ENCODE measurements around the gene KCNH4. TPM values are rescaled to one million over a fixed set of nuclear protein-coding genes. Genes with fewer than 3 reads are reported as not detected.

Gene KCNH4
- total RNA-seq, 1 donor from 2014 or later, result not detected

DNA sequence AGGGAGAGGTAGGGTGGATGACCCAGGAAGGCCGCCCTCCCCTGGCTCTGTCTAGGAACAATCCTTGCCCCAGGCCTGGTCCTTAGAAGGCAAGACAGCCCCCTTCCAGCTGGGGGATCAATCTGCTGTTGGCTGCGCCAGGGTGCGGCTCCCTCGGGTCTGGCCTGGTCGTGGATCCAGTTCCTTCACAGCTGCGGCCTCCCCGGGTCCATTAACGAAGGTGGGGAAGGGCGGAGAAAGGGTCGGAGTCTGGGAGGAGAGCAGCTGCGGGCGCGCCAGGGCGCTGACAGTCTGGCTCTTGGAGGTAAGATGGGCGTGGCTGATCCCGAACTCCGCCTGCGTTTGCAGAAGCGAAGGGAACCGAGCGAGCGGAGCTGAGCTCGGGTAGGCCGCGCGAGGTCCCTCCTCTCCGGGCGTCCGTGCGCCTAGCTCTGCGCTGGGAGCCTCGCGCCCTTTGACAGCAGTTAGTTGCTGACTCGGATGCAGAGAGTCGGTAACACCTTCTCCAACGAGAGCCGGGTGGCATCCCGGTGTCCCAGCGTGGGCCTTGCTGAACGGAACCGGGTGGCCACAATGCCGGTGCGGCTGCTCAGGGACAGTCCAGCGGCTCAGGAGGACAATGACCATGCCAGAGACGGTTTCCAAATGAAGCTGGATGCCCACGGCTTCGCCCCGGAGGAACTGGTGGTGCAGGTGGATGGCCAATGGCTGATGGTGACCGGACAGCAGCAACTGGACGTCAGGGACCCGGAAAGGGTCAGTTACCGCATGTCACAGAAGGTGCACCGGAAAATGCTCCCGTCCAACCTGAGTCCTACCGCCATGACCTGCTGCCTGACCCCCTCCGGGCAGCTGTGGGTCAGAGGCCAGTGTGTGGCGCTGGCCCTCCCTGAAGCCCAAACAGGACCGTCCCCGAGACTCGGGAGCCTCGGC is 58.3 kb downstream of the KCNH4 start, which contains the start of gene HSPB9:
HSPB9 (plus strand) TSS at position 434 of the 933 bp plus-strand sequence; CDS start at position 481, 47 bp downstream.
- no peak for DNase-seq (ENCODE audit: low spot score)
- intact Hi-C loops (cut with DNase I), result no loop called here

- intact Hi-C loops (cut with DNase I), result no loop called here
- DNase-seq (ENCODE audit: low spot score), result peak; percentile 90
These were observed 59.9 kb downstream of the KCNH4 start, which contains the start of gene KAT2A for GRCh38 chr17:42120770-42121769. KAT2A (minus strand) TSS chr17:42121367; CDS start chr17:42121304, 63 bp downstream.

- DNase-seq (ENCODE audit: low spot score), result no peak
- intact Hi-C loops (cut with DNase I), result no loop called here
These were observed 60.7 kb downstream of the KCNH4 start for GRCh38 chr17:42120161-42120769.

DNA sequence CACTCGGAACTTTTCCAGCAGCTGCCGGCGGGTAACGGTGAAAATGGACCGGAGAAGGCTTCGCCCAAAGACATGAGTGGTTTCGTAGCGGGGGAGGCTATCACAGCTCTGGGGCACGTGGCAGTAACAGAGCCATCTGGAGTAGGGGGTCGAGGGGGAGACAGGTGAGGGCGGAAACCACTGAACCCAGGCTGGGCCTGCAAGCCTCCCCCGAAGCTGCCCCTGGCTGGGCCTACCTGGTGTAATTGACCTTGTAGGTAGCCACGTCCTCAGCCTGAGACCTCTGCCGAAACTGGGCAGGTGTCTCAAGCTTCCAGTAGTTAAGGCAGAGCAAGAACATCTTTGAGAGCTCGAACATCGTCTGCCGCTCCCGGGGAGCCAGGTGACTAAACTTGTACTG is 61.6 kb downstream of the KCNH4 start:
- no peak for DNase-seq (ENCODE audit: low spot score)
- intact Hi-C loops (cut with DNase I), result no loop called here

- no peak for DNase-seq (ENCODE audit: low spot score)
- intact Hi-C loops (cut with DNase I), result no loop called here
These were observed 62.4 kb downstream of the KCNH4 start for GRCh38 chr17:42118545-42118944.

DNA sequence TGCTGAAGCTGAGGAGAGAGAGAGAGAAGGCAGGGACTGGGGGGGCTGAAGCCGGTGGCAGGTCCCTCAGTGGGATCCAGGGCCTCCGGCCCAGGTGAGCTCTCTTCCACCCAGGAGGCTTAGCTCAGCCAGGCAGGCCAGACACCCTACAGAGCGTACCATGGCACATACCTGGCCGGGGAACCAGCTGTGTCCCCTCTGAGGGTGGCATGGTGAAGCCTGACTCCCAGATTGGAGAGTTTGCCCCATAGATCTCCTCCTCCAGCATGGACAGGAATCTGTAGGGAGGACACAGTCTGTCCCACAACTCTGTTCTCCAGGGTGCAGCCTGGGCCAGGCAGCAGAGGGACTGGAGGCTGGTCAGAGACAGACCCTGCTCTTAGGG is 62.8 kb downstream of the KCNH4 start:
- intact Hi-C loops (cut with DNase I), result no loop called here

GRCh38 chr17:42117397-42118125 is 63.4 kb downstream of the KCNH4 start:
- DNase-seq (ENCODE audit: low spot score), result no peak
- intact Hi-C loops (cut with DNase I), result no loop called here

More for the DNA sequence above, 62.8 kb downstream of the KCNH4 start:
- DNase-seq (ENCODE audit: low spot score), result no peak

DNA sequence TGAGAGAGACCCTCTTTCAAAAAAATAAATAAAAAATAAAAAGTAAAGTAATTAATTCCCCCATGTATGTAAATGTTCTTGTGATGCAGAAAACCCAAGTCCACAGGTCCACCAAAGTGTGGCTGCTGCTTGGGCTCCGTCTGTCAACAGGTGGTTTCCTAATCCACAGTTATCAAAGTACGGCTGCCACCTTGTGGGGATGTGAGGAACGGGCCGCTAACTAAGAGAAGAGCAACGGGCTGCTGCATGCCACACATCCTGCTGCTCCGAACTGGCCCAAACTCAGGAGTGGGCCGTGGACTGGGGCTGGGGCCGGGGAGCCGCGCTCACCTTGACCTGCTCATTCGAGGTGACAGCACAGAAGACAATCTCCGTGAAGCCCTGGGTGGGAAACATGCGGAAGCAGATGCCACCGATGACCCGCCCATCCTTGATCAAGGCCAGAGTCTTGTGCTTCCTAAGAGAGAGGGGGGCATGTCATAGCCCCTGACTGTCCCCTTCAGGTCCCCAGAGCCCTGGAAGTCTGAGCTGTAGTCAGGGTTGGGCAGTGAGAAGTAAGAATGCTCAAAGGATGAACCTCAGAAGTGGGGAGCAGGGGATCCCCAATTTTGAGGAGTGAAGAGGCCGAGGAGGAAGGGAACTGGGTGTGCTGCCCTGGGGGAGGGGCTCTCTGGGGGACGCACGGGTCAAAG is 64.1 kb downstream of the KCNH4 start:
- intact Hi-C loops (cut with DNase I), result loop anchor here (1.0 kb wide), 2 partner anchors 92 to 154 kb away; no protein-coding TSS in a partner anchor
- peak; percentile 87 for DNase-seq (ENCODE audit: low spot score)

- DNase-seq (ENCODE audit: low spot score), result no peak
These were observed 66.8 kb downstream of the KCNH4 start for GRCh38 chr17:42114118-42114517.

GRCh38 chr17:42113293-42114069 is 67.5 kb downstream of the KCNH4 start:
- intact Hi-C loops (cut with DNase I), result no loop called here
- no peak for DNase-seq (ENCODE audit: low spot score)

More at GRCh38 chr17:42114118-42114517, 66.8 kb downstream of the KCNH4 start:
- intact Hi-C loops (cut with DNase I), result no loop called here

- DNase-seq (ENCODE audit: low spot score), result peak; percentile 81
- intact Hi-C loops (cut with DNase I), result no loop called here
These were observed 68.3 kb downstream of the KCNH4 start, which contains the start of gene DHX58 for GRCh38 chr17:42112552-42113176. DHX58 (minus strand) TSS chr17:42112714; CDS start chr17:42111892, 822 bp downstream.

GRCh38 chr17:42111871-42112551 is 68.9 kb downstream of the KCNH4 start:
- no peak for DNase-seq (ENCODE audit: low spot score)
- intact Hi-C loops (cut with DNase I), result no loop called here

DNA sequence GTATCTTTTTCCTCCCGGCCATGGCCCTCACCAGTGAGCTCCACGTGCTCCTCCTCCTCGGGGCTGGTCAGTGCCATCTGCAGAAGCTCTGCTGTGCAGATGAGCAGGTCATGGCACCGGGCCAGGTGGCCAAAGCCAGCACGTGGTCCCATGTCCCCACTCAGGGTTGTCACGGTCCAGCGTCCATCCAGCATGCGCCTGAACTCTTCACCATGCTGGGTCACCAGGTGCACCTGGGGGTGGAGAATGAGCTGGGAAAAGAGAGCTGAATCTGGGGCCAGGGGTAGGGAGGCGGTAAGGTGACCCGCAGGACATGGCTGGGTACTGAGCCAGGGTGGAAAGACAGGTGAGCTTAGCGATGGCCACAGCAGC is 69.7 kb downstream of the KCNH4 start:
- no peak for DNase-seq (ENCODE audit: low spot score)
- intact Hi-C loops (cut with DNase I), result no loop called here

GRCh38 chr17:42110301-42111264 is 70.4 kb downstream of the KCNH4 start:
- no peak for DNase-seq (ENCODE audit: low spot score)
- intact Hi-C loops (cut with DNase I), result no loop called here

DNA sequence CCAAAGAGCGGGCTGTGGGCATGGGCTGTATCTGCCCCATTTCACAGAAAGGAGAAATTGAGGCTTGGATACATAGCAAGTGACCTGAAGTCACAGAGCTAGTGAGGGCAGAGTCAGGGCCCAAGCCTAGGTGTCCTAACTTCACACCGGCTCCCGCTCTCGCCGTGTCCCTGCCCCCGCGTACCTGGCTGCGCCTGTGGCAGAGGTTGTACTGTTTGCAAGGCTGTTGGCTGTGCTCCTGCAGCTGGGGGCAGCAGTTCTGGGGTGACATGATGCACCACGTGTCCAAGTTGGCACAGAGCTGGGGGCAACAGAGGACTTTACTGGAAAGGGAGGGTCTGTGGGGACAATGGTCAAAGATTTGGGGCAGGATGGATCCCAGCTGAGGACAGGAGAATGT is 71.9 kb downstream of the KCNH4 start:
- no peak for DNase-seq (ENCODE audit: low spot score)
- intact Hi-C loops (cut with DNase I), result no loop called here
